GM19468 (cell line): ENCODE data around the gene CD274.
"Not testable (repeated sequence)": the region's sequence is repeated elsewhere in the genome, so short reads cannot be mapped to it uniquely, and the experiment has no call there.

Experiments used
- ATAC-seq: cut with Tn5 transposase; IDR thresholded peaks from one replicate; pipeline ENCODE4 v1.9.1; 2021; ENCODE audit warnings: mild to moderate bottlenecking, moderate library complexity, moderate number of reproducible peaks; ENCODE audit not compliant: unreplicated experiment; ENCODE audit errors: extremely low read depth

CD274 gene

DNA sequence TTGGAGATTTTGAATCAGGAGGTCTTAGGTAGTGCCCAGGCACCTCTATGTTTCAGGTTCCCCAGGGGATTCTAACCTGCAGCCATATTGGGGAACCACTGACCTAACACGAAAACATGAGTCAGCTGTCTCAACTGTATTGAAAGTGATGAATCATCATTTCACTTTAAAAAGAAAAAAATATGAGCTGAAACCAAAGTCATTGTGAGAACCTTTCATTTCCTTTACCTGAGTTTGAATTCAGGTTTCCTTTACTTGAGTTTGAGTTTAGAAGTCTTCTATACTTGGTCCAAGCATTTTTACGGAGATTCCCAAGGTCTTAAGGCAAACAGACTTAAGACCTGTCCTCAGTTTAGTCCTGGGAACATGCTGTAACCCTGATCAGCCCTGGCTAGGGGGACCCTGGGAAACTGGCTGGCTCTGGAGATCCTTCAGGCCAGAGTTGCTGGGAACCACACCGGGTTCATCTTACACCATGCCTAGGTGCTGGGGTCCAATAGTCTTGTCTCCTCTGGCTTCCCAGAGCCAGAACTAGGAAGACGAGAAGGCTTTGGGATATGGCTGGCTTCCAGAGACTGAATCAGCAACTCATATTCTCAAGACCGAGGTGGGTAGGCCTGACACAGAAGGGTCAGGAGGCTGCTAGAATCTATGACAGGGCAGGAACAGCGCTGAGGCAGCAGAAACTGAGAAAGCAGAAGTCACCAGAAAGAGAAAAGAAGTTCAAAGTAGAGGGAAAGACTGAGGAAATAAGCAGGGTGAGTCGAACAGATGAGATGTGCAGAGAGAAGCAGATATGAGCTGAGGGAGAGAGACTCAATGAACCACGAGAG is 43.6 kb downstream of the CD274 start:
- peak; percentile 69 for ATAC-seq

DNA sequence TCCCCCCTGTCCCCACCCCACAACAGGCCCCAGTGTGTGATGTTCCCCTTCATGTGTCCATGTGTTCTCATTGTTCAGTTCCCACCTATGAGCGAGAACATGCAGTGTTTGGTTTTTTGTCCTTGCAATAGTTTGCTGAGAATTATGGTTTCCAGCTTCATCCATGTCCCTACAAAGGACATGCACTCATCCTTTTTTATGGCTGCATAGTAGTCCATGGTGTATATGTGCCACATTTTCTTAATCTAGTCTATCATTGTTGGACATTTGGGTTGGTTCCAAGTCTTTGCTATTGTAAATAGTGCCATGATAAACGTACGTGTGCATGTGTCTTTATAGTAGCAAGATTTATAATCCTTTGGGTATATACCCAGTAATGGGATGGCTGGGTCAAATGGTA is 44.4 kb downstream of the CD274 start:
- ATAC-seq = not testable (repeated sequence)

DNA sequence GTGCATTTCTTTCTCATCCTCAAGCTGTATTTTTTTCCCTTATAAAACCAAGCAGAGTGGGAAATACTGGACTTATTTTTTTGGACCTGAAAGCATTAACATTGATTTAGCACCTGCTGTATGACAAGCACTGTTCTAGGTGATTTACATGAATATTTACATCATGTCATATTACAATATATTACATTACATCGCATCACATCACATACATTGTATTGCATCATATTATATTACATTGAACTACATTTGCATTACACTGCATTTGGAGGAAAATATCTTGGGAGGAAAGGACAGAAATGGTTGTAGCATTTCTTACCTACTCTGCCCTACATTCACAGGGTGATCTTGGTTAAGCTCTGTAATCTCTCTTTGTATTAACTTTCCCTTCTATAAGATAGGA is 48.8 kb downstream of the CD274 start:
- no peak for ATAC-seq

DNA sequence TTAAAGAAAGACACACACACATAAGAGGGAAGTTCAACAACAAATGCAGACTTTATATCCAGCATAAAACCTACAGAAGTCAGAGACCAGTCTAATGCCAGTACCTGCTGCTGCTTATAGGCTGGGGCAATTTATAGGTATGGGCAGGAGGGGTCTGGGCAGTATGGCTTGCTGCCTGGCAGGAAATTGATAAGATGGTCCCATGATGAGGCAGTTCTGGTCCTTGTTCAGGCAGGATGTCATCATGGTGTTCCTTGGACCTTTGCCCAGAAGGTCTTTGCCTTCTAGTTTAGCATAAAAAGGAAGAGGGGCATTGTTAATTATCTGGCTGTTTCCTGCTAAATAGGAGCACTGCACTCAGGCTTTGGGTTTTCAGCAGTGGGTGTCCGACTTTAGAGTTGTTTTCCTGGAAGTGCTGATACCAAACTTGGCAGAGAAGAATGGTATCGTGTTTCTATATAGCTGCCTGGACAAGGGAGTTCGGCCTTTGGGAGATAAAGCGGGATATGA is 49.6 kb downstream of the CD274 start:
- ATAC-seq = no peak

DNA sequence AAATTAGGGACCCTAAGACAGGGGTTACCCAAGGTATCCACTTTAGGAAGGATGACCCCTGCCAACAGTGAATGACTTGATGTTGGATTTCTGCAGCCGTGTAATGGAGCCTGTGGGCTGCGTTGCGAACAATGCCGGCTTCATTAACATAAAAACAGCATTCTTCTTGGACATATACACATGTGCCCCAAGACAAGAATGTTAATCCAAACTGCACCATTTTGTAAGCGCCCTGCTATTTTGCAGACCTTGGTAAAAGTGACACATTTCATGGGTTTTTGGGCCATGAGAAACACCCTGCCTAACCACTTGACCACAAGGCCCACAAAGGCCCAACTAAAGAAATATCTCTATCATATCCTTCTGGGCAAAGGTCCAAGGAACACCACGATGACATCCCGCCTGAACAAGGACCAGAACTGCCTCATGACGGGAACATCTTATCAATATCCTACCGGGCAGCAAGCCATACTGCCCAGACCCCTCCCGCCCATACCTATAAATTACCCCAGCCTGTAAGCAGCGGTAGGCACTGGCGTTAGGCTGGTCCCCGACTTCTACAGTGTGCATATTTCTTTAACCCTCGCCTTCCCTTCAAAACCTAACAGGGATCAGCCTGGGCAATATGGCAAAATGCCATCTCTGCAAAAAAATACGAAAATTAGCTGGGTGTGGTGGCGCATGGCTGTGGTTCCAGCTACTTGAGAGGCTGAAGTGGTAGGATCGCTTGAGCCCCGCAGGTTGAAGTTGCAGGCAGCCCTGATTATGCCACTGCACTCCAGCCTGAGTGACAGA is 50.3 kb downstream of the CD274 start:
- no peak for ATAC-seq

DNA sequence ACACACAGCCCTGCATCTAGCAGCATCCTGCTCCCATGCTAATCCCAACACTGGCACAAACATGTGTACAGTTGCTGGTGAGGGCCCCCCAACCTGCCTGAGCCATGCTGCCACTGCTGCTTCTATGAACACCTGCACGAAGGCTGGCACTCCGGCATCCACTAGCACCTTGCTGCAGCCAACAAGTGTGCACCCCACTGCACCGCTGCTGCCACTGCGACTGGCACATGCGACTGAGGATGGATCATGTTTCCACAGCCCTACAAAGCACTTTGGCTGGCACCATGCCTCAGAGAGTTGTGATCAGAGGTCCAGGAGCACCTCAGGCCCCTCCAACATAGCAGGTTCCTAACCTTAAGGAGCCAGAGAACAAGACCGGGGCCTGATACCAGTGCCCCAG is 52.2 kb downstream of the CD274 start:
- no peak for ATAC-seq

DNA sequence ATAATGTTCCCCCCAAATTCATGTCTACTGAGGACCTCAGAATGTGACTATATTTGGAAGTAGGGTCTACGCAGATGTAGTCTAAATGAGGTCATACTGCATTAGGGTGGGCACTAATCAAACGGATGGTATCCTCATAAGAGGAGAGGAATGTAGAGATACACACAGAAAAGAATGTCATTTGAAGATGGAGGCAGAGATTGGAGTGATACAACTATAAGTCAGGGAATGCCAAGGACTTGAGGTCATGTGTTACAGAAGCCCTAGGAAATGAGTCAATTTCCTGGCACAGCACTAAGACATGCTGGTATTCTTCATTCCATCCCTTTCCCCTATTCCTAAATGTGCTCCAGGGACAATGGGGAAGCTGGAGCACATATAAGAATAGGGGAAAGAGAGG is 59.2 kb downstream of the CD274 start:
- ATAC-seq = no peak

DNA sequence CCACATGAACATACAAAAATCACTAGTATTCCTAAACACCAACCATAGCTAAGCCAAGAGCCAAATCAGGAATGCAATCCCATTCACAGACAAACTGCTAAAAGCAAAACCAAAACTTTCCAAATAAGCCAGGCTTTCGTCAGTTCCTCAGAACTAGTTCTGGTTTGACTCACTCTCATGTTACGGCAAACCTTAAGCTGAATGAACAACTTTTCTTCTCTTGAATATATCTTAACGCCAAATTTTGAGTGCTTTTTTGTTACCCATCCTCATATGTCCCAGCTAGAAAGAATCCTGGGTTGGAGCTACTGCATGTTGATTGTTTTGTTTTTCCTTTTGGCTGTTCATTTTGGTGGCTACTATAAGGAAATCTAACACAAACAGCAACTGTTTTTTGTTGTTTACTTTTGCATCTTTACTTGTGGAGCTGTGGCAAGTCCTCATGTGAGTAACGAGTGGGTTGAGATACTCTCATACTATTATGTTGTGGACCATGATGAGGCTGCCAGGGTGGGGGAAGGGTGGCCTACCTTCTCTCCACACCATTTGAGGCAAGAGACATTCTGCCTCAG is 60.1 kb downstream of the CD274 start, which contains the start of gene PDCD1LG2:
Gene PDCD1LG2 (plus strand): TSS at position 172 of the 572 bp plus-strand sequence. CDS start 12,016 bp downstream, outside the sequence.
- peak; percentile 81 for ATAC-seq

DNA sequence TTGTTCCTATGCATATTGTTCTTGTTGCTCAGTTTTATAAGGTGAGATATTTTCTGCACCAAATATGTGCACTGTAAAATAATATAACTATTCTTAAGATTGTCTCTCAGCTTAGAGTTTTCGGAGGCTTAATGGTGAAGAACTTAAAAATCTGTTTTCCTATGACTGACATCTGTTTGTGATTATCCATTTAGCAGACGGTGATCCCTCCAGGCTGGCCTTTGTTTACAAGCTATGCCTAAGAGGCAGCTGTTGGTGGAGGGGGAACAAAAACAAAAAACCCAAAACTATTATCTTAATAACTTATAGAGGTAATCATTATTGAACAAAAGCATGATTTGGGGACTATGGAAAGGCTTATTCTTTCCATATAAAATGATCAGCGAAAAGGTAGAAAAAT is 60.6 kb downstream of the CD274 start:
- ATAC-seq = no peak

DNA sequence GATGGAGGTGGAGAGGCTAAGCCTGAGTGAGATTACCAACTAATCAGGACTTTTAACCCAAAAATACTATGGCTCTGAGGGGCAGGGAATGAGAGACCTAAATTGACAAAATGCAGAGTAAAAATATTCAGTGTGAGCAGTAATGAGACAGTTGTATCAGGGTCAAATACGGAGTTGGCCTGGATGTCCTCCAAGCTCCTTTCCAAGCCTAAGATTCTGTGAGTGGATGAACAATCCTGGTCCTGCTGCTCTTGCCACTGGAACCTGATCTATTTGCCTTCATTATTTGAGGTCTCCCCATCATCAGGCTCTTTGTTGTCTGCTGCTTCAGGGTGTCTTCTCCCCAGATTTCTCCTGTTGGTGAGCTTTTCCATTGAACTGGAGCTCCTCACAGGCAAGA is 61.1 kb downstream of the CD274 start:
- no peak for ATAC-seq

DNA sequence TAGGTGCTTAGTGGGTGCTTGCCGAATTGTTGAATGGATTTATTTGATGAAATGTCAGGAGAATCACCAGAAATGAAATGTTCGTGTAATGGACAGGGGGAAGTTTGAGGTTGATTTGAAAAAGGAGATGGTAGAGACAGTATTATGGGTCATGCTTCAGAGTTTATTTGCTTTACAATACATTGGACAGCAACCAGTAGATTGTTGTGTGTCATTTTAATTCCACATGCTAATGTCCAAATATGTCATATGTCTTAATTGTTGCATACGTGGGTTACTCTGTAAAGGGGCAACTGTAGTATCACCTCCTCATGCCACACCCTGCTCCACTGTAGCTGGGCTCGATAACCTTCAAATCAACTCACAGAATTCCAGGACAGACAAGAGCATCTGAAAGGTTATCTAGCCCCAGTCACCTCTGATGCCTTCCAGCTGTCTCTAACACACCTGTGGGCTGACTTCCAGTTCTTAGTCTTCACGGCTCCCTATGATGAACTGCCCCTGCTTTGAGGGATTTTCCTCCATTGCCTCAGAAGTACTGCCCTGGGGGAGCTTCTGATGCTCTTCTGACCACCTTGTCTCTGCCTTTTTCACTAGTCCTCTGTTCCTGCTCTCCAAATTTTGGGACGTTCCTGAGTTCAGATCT is 61.7 kb downstream of the CD274 start:
- no peak for ATAC-seq

DNA sequence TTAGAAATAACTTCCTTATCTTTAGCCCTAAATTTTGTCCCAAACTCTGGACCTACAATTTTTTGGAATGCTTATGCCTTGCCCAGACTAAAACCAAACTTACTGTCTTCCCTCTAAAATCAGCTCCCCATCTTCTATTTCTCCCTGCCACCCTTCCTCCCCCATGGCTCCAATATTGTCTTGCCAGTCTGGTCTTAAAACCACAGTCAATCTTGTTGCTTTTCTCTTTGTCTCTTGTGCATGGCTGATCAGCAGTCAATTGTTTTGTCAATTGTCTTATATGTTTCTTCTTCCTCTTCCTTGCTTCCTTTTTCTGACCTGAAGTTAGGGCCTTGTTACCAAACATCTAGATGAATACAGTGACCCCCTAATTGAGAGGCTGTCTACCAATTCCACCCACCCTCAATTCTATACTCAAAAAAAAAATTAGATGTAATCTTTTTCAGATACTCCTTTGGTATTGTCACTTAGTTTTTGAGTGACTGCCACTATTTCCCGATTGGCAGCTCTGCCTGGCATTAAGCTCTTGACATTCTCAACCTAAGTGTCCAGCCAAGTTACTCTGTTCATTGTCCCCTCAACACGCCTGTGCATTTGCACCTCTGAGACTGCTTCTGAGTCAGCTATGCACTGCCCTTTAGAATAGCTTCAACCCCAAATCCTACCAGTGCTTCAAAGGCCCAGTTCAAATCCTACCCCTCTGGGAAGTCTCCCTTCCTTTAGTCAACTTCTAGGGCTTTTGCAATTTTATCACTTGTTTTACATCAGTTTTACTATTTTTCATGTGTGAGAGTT is 62.5 kb downstream of the CD274 start:
- no peak for ATAC-seq

DNA sequence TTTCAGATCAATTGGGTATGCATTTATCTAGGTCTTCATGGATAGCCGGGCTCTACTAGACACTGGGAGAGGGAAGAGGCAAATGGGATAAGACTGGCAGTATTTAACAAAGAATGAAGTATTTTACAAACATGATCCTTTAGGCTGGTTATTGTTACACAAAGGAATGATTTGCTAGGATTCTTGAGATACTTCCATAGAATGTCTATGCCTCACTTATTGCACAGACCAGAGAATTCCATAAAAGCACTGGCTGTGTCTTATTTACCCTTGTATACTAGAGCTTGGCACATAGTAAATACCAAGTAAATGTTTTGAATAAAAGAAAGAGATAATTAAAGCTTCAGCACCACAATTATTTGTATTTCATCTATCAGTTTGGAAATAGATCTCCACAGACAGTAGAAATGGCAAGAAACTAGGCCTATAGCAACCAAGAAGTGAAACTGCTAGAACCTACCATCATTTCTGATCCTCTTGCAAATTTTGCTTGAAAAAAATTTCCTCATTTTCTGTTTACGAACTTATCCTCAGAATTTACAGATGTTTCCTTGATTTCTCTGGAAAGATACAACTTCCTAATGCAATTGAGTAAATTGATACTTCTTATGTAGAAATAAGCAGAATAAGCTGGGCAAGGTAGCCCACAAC is 63.7 kb downstream of the CD274 start:
- no peak for ATAC-seq

DNA sequence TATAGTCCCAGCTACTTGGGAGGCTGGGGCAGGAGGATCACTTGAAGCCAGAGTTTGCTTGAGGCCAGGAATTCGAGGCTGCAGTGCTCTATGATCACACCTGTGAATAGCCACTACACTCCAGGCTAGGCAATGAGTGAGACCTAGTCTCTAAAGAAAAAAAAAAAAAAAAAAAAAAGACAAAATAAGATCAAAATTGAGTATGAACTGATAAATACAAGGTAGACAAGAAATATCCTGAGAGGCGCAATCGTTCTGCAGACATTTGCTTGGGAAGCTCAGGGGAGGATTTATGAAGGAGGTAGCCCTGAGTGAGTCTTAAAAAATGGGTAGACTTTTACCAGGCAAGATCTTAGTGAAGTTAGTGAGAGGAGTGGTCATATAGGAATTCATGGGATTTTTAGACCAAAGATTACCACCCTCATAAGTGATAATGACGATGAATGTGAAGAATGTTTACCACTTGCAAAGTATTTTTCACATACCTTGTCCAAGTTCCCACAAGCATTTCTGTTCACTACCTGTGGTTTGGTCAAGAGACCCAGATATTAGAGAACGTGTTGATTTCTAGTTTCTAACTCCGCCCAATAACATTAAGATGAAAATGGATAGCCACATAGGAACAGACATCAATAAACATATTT is 64.4 kb downstream of the CD274 start:
- ATAC-seq = no peak

DNA sequence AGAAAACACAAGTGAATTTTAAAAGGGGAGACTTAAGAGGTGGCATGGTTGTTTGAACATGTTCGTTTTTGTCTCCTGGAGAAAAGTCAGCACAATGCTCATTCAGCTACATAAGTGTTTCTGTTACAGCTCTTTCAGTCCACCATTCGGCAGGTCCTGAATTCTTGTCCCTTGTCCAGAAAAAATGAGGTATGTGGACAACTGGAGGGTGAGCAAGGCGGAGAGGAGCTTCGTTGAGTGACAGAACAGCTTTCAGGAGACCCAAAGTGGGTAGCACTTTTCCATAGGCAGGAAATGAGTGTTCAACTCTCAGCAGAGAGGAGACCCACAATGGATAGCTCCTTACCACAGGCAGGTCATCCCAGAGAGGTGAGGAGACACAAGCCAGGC is 64.9 kb downstream of the CD274 start:
- ATAC-seq = no peak

DNA sequence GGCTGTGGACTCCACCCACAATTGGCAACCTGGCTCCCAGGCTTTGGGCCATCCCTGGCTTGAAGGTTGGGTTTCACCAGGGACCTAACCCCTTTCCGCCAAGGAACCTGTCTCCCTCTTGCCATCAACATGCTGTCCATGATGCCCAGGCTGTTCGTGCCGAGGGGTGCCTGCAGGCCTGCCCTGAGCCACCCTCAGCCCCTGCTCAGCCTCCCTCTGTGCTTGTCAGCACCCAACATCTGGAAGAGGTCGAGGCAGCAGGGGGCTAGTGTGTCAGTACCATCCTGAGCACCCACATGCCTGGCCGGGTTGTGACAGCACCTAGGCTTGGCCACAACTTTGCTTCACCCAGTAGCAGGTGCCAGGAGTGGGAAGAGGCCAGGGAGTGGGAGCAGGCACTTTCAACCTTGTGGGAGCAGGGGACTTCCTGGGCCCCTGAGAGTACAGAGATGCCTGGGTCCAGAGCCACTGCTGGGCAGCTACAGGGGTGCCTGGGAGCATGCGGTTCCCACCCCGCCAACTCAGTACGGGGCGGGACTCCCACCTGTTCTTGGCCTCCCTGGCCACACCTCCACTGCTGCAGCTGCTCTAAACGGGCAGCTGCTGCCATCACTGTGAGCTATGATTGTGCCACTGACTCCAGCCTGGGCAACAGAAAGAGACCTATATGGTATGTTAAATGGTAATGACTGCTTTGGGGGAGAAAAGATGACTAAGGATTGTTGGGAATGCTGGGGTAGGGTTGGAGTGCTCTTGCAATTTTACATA is 66.3 kb downstream of the CD274 start:
- no peak for ATAC-seq

DNA sequence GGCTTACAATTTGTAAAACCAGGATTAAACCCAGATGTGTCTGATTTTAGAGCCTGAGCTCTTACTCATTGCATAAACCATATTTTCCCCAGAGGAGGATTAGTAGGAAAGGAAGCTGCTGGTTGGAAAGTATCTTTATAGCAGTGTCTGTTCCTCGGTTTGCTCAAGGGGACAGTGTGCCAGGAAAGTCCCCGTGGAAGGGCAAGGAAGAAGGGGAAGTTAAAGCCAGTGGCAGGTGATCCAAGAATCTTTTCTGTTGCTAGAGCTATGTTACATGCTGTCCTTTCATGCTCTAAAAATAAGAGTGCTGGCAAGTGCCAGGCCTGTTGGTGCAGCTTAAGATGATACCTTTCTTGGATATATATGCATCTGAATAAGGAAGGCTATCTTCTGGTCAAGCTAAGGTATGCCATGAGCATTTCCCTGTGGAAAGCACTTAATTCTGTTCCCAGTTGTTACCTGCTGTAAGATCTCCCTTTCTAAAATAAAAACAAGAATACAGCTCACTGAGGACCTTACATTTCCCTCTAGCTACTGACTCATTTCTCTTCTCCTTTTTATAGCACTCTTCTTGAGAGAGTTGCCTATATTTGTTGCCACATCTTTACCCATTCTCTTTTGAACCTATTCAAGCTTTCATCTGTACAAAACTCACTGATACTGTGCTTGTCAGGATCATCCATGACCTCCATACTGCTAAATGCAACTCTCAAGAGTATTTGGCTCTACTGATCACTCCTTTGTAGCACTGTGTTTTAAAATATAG is 68.0 kb downstream of the CD274 start:
- no peak for ATAC-seq
